Esophagus squamous epithelium (tissue), 4 donors: Measurements from ENCODE around the gene DLG2.

Experiments
- POLR2A ChIP-seq, 4 donors: fragments of 450-650 bp; IDR thresholded peaks; one replicate each; pipeline ENCODE4 v1.6.1; 2017; ENCODE audit warnings: antibody characterized with exemption in 4 of 4, mild to moderate bottlenecking in 4 of 4, moderate library complexity in 3 of 4
- TF ChIP-seq, protein P1 (sequence below), 6 experiments: fragments of 450-650 bp in 4 of 6; fragments of 200-600 bp in 2 of 6; sonication (generic) in 2 of 6; IDR thresholded peaks; one replicate each; pipeline ENCODE4 v1.5.1; 2016 to 2019; ENCODE audit warnings: antibody characterized with exemption in 6 of 6, mild to moderate bottlenecking in 4 of 6, moderate library complexity in 4 of 6

DNA sequence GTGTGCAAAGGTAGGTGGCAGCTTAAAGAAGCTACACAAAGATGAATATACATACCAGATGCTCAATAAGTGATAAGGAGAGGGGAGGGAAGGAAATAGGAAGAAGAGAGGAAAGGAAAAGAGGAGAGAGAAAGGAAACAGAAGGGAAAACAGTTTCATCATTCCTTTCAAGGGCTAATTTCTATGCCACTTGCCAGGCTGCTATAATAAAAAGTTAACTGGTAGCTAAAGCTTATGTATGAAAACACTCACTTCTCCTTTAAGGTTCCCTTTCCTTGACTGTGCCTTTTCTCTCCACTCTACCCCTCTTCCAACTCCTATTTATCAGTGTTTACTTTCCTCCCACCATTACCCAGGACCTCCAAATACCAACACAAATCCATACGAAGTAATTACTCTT is 347.9 kb downstream of the DLG2 start:
- TF ChIP-seq, protein P1, sequence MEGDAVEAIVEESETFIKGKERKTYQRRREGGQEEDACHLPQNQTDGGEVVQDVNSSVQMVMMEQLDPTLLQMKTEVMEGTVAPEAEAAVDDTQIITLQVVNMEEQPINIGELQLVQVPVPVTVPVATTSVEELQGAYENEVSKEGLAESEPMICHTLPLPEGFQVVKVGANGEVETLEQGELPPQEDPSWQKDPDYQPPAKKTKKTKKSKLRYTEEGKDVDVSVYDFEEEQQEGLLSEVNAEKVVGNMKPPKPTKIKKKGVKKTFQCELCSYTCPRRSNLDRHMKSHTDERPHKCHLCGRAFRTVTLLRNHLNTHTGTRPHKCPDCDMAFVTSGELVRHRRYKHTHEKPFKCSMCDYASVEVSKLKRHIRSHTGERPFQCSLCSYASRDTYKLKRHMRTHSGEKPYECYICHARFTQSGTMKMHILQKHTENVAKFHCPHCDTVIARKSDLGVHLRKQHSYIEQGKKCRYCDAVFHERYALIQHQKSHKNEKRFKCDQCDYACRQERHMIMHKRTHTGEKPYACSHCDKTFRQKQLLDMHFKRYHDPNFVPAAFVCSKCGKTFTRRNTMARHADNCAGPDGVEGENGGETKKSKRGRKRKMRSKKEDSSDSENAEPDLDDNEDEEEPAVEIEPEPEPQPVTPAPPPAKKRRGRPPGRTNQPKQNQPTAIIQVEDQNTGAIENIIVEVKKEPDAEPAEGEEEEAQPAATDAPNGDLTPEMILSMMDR (IDR thresholded peaks at IDR 0.05): no peak
- no peak for TF ChIP-seq POLR2A (IDR thresholded peaks at IDR 0.05)
